ENCODE data around the gene CLIC3. TPM values are rescaled to one million over a fixed set of nuclear protein-coding genes. Genes with fewer than 3 reads are reported as not detected.

CLIC3 gene
- total RNA-seq, 2 donors from 2014 or later, result 0.43 to 0.65 TPM

GRCh38 chr9:136955202-136955942, 41.0 kb downstream of the CLIC3 start:
- Mint-ChIP-seq H3K27me3 (ENCODE audit: low read depth) (no peaks in the 10 kb centered on the region), H3K4me3 (no peak overlapping the region), H3K9me3 (peaks cover 4 to 5% of the 10 kb centered on the region in 2 donors), H3K27ac (no peak overlapping the region), H3K36me3 (ENCODE audit: insufficient read depth in 2 of 2) (peaks cover 2 to 3% of the 10 kb centered on the region in 2 donors), H3K4me1 (ENCODE audit: low read depth) (peaks cover 1% of the 10 kb centered on the region)
- DNase-seq, result no peak
- no peak for ATAC-seq (replicated peaks in 1 of 2)

GRCh38 chr9:136954270-136955083, 41.9 kb downstream of the CLIC3 start:
- Mint-ChIP-seq H3K4me3 (no peak overlapping the region), H3K27ac (no peak overlapping the region), H3K36me3 (ENCODE audit: insufficient read depth in 2 of 2) (peaks cover 2 to 3% of the 10 kb centered on the region in 2 donors), H3K4me1 (ENCODE audit: low read depth) (peaks cover 5% of the 10 kb centered on the region), H3K27me3 (ENCODE audit: low read depth) (no peaks in the 10 kb centered on the region), H3K9me3 (peaks cover 4 to 5% of the 10 kb centered on the region in 2 donors)
- ATAC-seq (replicated peaks in 1 of 2) (no peak), DNase-seq (no peak)

GRCh38 chr9:136953771-136954269, 42.5 kb downstream of the CLIC3 start:
- ATAC-seq (replicated peaks in 1 of 2) (no peak), DNase-seq (no peak)
- peaks cover 7% of the 10 kb centered on the region for H3K4me1 Mint-ChIP-seq (ENCODE audit: low read depth)
- no peak overlapping the region for H3K4me3 Mint-ChIP-seq
- peaks cover 4 to 5% of the 10 kb centered on the region in 2 donors for H3K9me3 Mint-ChIP-seq
- no peaks in the 10 kb centered on the region for H3K27me3 Mint-ChIP-seq (ENCODE audit: low read depth)
- no peak overlapping the region for H3K27ac Mint-ChIP-seq
- H3K36me3 Mint-ChIP-seq (ENCODE audit: insufficient read depth in 2 of 2), result peaks cover 2 to 3% of the 10 kb centered on the region in 2 donors

GRCh38 chr9:136952876-136953770, 43.2 kb downstream of the CLIC3 start:
- peaks cover 4 to 5% of the 10 kb centered on the region in 2 donors for H3K9me3 Mint-ChIP-seq
- H3K27me3 Mint-ChIP-seq (ENCODE audit: low read depth), result no peaks in the 10 kb centered on the region
- no peak overlapping the region for H3K27ac Mint-ChIP-seq
- H3K4me1 Mint-ChIP-seq (ENCODE audit: low read depth), result peaks cover 14% of the 10 kb centered on the region
- ATAC-seq (replicated peaks in 1 of 2) (no peak), DNase-seq (no peak)
- H3K36me3 Mint-ChIP-seq (ENCODE audit: insufficient read depth in 2 of 2), result peaks cover 2 to 3% of the 10 kb centered on the region in 2 donors
- H3K4me3 Mint-ChIP-seq, result no peak overlapping the region

- no peaks in the 10 kb centered on the region for H3K27me3 Mint-ChIP-seq (ENCODE audit: low read depth)
- peaks cover 2 to 3% of the 10 kb centered on the region in 2 donors for H3K36me3 Mint-ChIP-seq (ENCODE audit: insufficient read depth in 2 of 2)
- ATAC-seq (replicated peaks in 1 of 2) (no peak), DNase-seq (no peak)
- no peak overlapping the region for H3K4me3 Mint-ChIP-seq
- no peak overlapping the region for H3K27ac Mint-ChIP-seq
- peaks cover 15% of the 10 kb centered on the region for H3K4me1 Mint-ChIP-seq (ENCODE audit: low read depth)
- peaks cover 4 to 5% of the 10 kb centered on the region in 2 donors for H3K9me3 Mint-ChIP-seq
Measured at GRCh38 chr9:136952321-136952850, 44.0 kb downstream of the CLIC3 start.

- DNase-seq (no peak), ATAC-seq (replicated peaks in 1 of 2) (no peak)
- Mint-ChIP-seq H3K4me3 (no peak within 1 kb of the TSS), H3K27ac (no peak within 1 kb of the TSS), H3K27me3 (ENCODE audit: low read depth) (no peaks in the 10 kb centered on the region), H3K36me3 (ENCODE audit: insufficient read depth in 2 of 2) (peaks cover 1 to 2% of the 10 kb centered on the region in 2 donors), H3K4me1 (ENCODE audit: low read depth) (peaks cover 15% of the 10 kb centered on the region), H3K9me3 (peaks cover 3 to 4% of the 10 kb centered on the region in 2 donors)
Measured at GRCh38 chr9:136951541-136952320, 44.6 kb downstream of the CLIC3 start, which contains the start of gene LCN12. LCN12 (plus strand) TSS chr9:136952273; CDS start chr9:136952328, 55 bp downstream.

GRCh38 chr9:136950656-136951276, 45.6 kb downstream of the CLIC3 start:
- DNase-seq, result no peak
- no peak overlapping the region for H3K27ac Mint-ChIP-seq

GRCh38 chr9:136949817-136950655, 46.3 kb downstream of the CLIC3 start:
- Mint-ChIP-seq H3K27me3 (ENCODE audit: low read depth) (no peaks in the 10 kb centered on the region), H3K4me1 (ENCODE audit: low read depth) (peaks cover 19% of the 10 kb centered on the region), H3K4me3 (peak overlapping the region; percentile 87 to 94), H3K27ac (peak overlapping the region; percentile 49), H3K9me3 (no peaks in the 10 kb centered on the region), H3K36me3 (ENCODE audit: insufficient read depth in 2 of 2) (no peaks in the 10 kb centered on the region)
- ATAC-seq (replicated peaks in 1 of 2) (peak; percentile 94 to 96), DNase-seq (peak; percentile 96 to 98)

More at GRCh38 chr9:136950656-136951276, 45.6 kb downstream of the CLIC3 start:
- H3K4me3 Mint-ChIP-seq, result peak overlapping the region; percentile 87 to 94
- no peak for ATAC-seq (replicated peaks in 1 of 2)
- no peaks in the 10 kb centered on the region for H3K36me3 Mint-ChIP-seq (ENCODE audit: insufficient read depth in 2 of 2)
- H3K4me1 Mint-ChIP-seq (ENCODE audit: low read depth), result peaks cover 15% of the 10 kb centered on the region
- H3K9me3 Mint-ChIP-seq, result no peaks in the 10 kb centered on the region
- no peaks in the 10 kb centered on the region for H3K27me3 Mint-ChIP-seq (ENCODE audit: low read depth)

GRCh38 chr9:136949239-136949816, 47.0 kb downstream of the CLIC3 start:
- no peaks in the 10 kb centered on the region for H3K27me3 Mint-ChIP-seq (ENCODE audit: low read depth)
- peak overlapping the region; percentile 57 for H3K27ac Mint-ChIP-seq
- ATAC-seq (replicated peaks in 1 of 2), result no peak
- H3K36me3 Mint-ChIP-seq (ENCODE audit: insufficient read depth in 2 of 2), result no peaks in the 10 kb centered on the region
- no peak for DNase-seq
- peak overlapping the region; percentile 79 to 81 for H3K4me3 Mint-ChIP-seq
- no peaks in the 10 kb centered on the region for H3K9me3 Mint-ChIP-seq
- H3K4me1 Mint-ChIP-seq (ENCODE audit: low read depth), result peaks cover 24% of the 10 kb centered on the region

GRCh38 chr9:136947955-136948510, 48.3 kb downstream of the CLIC3 start:
- no peak for ATAC-seq (replicated peaks in 1 of 2)
- H3K4me1 Mint-ChIP-seq (ENCODE audit: low read depth), result peaks cover 24% of the 10 kb centered on the region
- DNase-seq, result peak in 1 of 2 donors; percentile 41
- no peaks in the 10 kb centered on the region for H3K9me3 Mint-ChIP-seq
- H3K36me3 Mint-ChIP-seq (ENCODE audit: insufficient read depth in 2 of 2), result no peaks in the 10 kb centered on the region
- no peak overlapping the region for H3K27ac Mint-ChIP-seq
- H3K27me3 Mint-ChIP-seq (ENCODE audit: low read depth), result no peaks in the 10 kb centered on the region
- H3K4me3 Mint-ChIP-seq, result peak overlapping the region; percentile 32 to 81

All from activated T-cell treated with anti-CD3 and anti-CD28 coated beads, Interleukin-2, amount 50 U/mL, for 72 hours (primary cell).